Body of pancreas (tissue), 4 donors: ENCODE data around the gene FNDC3B.

ENCODE experiments used
- CTCF ChIP-seq, 7 experiments: fragments of 450-650 bp in 4 of 7; fragments of 200-600 bp in 3 of 7; sonication (generic) in 3 of 7; IDR thresholded peaks; one replicate each; pipeline ENCODE4 v1.5.1; 2016 to 2019; ENCODE audit warnings: antibody characterized with exemption in 7 of 7
- POLR2A ChIP-seq, 3 donors: fragments of 450-650 bp; IDR thresholded peaks; one replicate each; pipeline ENCODE4 v1.6.1; 2016; ENCODE audit warnings: antibody characterized with exemption in 3 of 3, mild to moderate bottlenecking in 2 of 3

GRCh38 chr3:172355836-172356235 lies 316.5 kb downstream of the FNDC3B start:
- TF ChIP-seq CTCF (IDR thresholded peaks at IDR 0.05) (no peak), POLR2A (IDR thresholded peaks at IDR 0.05) (no peak)
